IgD-negative memory B cell (primary cell): ENCODE data around the gene OAF. TPM values are rescaled to one million over a fixed set of nuclear protein-coding genes. Genes with fewer than 3 reads are reported as not detected.
A peak's percentile ranks its signal among the peaks of the same experiment; 100 is the strongest.
"Not testable (repeated sequence)": the region's sequence is repeated elsewhere in the genome, so short reads cannot be mapped to it uniquely, and the experiment has no call there.

Experiments
- H3K27ac Mint-ChIP-seq, 3 donors: one replicate each; pipeline ENCODE4 v1.8.0; 2020 to 2022; ENCODE audit warnings: mild to moderate bottlenecking in 3 of 3, mixed read lengths in 3 of 3, moderate library complexity in 1 of 3
- H3K27me3 Mint-ChIP-seq: one replicate; pipeline ENCODE4 v1.8.0; 2021; ENCODE audit warnings: mixed read lengths
- H3K36me3 Mint-ChIP-seq: one replicate; pipeline ENCODE4 v1.8.0; 2020; ENCODE audit warnings: mild to moderate bottlenecking, mixed read lengths
- H3K4me1 Mint-ChIP-seq, 3 donors: one replicate each; pipeline ENCODE4 v1.8.0; 2020 to 2022; ENCODE audit warnings: mixed read lengths in 3 of 3, mild to moderate bottlenecking in 1 of 3
- H3K4me3 Mint-ChIP-seq, 4 donors: one replicate each; pipeline ENCODE4 v1.8.0; 2020 to 2022; ENCODE audit warnings: mild to moderate bottlenecking in 4 of 4, mixed read lengths in 4 of 4, moderate library complexity in 3 of 4
- H3K9me3 Mint-ChIP-seq, 3 donors: one replicate each; pipeline ENCODE4 v1.8.0; 2020 to 2021; ENCODE audit warnings: mixed read lengths in 3 of 3, mild to moderate bottlenecking in 1 of 3
- polyA plus RNA-seq: library from polyadenylated mRNA; unstranded; fragments of 300-500 nt; fragmentation: Illumina TruSeq; gene quantifications from one replicate; pipeline ENCODE4 v1.2.3, GENCODE V29; 2021

The OAF gene
- polyA plus RNA-seq, 1 donor from 2014 or later = 0.45 TPM

GRCh38 chr11:120249279-120250262 is 38.7 kb downstream of the OAF start:
- Mint-ChIP-seq H3K4me3 (no peak overlapping the region), H3K9me3 (no peaks in the 10 kb centered on the region), H3K36me3 (no peaks in the 10 kb centered on the region), H3K27ac (no peak overlapping the region), H3K27me3 (peaks cover 29% of the 10 kb centered on the region), H3K4me1 (peaks cover 0 to 4% (median 0%) of the 10 kb centered on the region in 3 donors)

DNA sequence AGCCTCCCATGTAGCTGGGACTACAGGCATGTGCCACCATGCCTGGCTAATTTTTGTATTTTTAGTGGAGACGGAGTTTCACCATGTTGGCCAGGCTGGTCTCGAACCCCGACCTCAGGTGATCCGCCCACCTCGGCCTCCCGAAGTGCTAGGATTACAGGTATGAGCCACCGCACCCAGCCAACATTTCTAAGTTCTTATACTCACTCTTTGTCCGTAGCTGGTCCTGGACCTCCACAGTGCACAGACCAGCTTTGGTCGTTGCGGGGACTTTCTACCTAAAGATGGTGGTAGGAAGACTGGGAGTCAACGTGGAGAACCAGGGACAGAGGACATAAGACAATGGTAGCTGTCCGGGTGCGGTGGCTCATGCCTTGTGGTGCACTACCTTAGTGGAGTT is 42.5 kb downstream of the OAF start:
- not testable (repeated sequence) for H3K27ac Mint-ChIP-seq, H3K9me3 Mint-ChIP-seq, H3K36me3 Mint-ChIP-seq, H3K4me1 Mint-ChIP-seq, H3K4me3 Mint-ChIP-seq
- H3K27me3 Mint-ChIP-seq = peaks cover 47% of the 10 kb centered on the region

GRCh38 chr11:120254788-120255518 is 44.1 kb downstream of the OAF start:
- Mint-ChIP-seq H3K27me3 (peaks cover 46% of the 10 kb centered on the region), H3K27ac (no peak overlapping the region), H3K9me3 (no peaks in the 10 kb centered on the region), H3K4me3 (peak overlapping the region in 3 of 4 donors; percentile 6 to 73 (median 58)), H3K36me3 (peaks cover 2% of the 10 kb centered on the region), H3K4me1 (peaks cover 6 to 8% (median 7%) of the 10 kb centered on the region in 3 donors)

DNA sequence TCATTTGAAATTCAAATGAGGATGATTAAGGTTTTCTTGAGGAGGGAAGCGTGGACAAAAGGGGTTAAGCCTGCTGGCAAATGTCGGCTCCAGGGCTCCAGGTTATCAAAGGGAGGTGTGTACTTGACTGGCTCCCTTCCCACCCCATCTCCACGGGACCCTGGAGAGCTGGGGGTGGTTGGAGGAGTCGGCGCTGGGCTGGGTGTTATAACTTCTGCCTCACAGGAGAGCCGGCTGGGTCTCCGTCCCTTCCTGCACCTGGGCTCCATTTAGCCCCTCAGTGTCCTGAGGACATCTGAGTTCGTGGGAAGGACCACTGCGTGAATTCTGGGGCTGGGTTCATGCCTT is 44.7 kb downstream of the OAF start:
- H3K9me3 Mint-ChIP-seq = no peaks in the 10 kb centered on the region
- peaks cover 47% of the 10 kb centered on the region for H3K27me3 Mint-ChIP-seq
- peak overlapping the region in 2 of 4 donors; percentile 58 to 73 for H3K4me3 Mint-ChIP-seq
- H3K27ac Mint-ChIP-seq = no peak overlapping the region
- H3K4me1 Mint-ChIP-seq = peaks cover 6 to 8% (median 7%) of the 10 kb centered on the region in 3 donors
- H3K36me3 Mint-ChIP-seq = peaks cover 2% of the 10 kb centered on the region

- Mint-ChIP-seq H3K4me1 (peaks cover 6 to 8% (median 7%) of the 10 kb centered on the region in 3 donors), H3K36me3 (peaks cover 2% of the 10 kb centered on the region), H3K9me3 (no peaks in the 10 kb centered on the region), H3K27me3 (peaks cover 50% of the 10 kb centered on the region), H3K4me3 (no peak overlapping the region), H3K27ac (no peak overlapping the region)
Observed at GRCh38 chr11:120256178-120256577, 45.3 kb downstream of the OAF start.

DNA sequence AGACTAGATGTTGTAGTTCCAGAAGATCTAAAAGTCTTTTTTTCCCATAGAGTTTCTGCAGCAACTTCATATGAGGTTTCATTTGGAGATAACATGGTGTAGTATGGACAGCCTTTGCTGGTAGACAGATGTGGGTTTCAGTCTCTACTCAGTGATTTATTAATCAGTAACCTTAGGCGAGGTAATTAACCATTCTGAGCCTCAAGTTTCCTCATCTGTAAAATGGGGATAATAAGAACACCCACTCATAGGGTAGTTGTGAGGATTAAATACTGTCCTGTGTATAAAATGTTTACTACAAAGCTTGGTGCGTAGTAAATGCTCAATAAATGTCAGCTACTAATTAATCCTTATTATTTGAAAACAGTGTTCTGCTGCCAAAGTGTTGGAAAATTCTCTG is 45.9 kb downstream of the OAF start:
- Mint-ChIP-seq H3K4me3 (no peak overlapping the region), H3K36me3 (peaks cover 2% of the 10 kb centered on the region), H3K27ac (no peak overlapping the region), H3K9me3 (no peaks in the 10 kb centered on the region), H3K27me3 (peaks cover 53% of the 10 kb centered on the region), H3K4me1 (peaks cover 6 to 8% (median 7%) of the 10 kb centered on the region in 3 donors)

- no peak overlapping the region for H3K27ac Mint-ChIP-seq
- H3K4me1 Mint-ChIP-seq = peaks cover 6 to 8% (median 7%) of the 10 kb centered on the region in 3 donors
- peaks cover 2% of the 10 kb centered on the region for H3K36me3 Mint-ChIP-seq
- H3K27me3 Mint-ChIP-seq = peaks cover 53% of the 10 kb centered on the region
- no peaks in the 10 kb centered on the region for H3K9me3 Mint-ChIP-seq
- peak overlapping the region in 1 of 4 donors; percentile 26 for H3K4me3 Mint-ChIP-seq
Observed at GRCh38 chr11:120257346-120257745, 46.5 kb downstream of the OAF start.

GRCh38 chr11:120258661-120259060 is 47.8 kb downstream of the OAF start:
- H3K27me3 Mint-ChIP-seq = peaks cover 51% of the 10 kb centered on the region
- no peak overlapping the region for H3K27ac Mint-ChIP-seq

DNA sequence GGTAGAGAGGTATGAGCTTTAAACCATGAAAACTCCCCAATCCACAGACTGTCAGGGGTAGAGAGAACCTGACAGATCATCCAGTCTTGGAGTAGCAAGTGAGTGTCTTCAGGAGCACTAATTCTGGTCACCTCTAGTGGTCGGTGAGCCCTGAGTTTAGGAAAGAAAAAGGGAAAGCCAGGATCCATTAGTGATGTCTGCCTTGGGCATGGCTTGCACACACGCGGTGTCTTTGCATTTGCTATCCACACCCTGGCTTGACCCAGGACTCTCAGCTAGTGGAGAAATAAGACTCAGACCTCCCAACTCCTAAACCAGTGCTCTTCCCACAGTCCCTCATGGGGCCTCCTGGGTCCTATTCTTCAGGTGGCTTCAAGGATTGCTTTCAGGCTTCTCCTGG is 48.4 kb downstream of the OAF start:
- peaks cover 46% of the 10 kb centered on the region for H3K27me3 Mint-ChIP-seq
- peaks cover 6 to 7% (median 7%) of the 10 kb centered on the region in 3 donors for H3K4me1 Mint-ChIP-seq
- H3K9me3 Mint-ChIP-seq = no peaks in the 10 kb centered on the region
- peaks cover 2% of the 10 kb centered on the region for H3K36me3 Mint-ChIP-seq
- no peak overlapping the region for H3K4me3 Mint-ChIP-seq
- H3K27ac Mint-ChIP-seq = no peak overlapping the region

More at GRCh38 chr11:120258661-120259060, 47.8 kb downstream of the OAF start:
- H3K4me1 Mint-ChIP-seq = peaks cover 6 to 8% (median 7%) of the 10 kb centered on the region in 3 donors
- no peaks in the 10 kb centered on the region for H3K9me3 Mint-ChIP-seq
- H3K36me3 Mint-ChIP-seq = peaks cover 2% of the 10 kb centered on the region
- H3K4me3 Mint-ChIP-seq = no peak overlapping the region

GRCh38 chr11:120259988-120260565 is 49.2 kb downstream of the OAF start:
- Mint-ChIP-seq H3K4me1 (peaks cover 4 to 6% (median 4%) of the 10 kb centered on the region in 3 donors), H3K27ac (no peak overlapping the region), H3K9me3 (no peaks in the 10 kb centered on the region), H3K36me3 (peaks cover 2% of the 10 kb centered on the region), H3K4me3 (no peak overlapping the region), H3K27me3 (peaks cover 44% of the 10 kb centered on the region)

GRCh38 chr11:120260616-120261015 is 49.8 kb downstream of the OAF start:
- no peaks in the 10 kb centered on the region for H3K36me3 Mint-ChIP-seq
- no peak overlapping the region for H3K4me3 Mint-ChIP-seq
- H3K4me1 Mint-ChIP-seq = peaks cover 0 to under 1% (median 0%) of the 10 kb centered on the region in 3 donors
- H3K27ac Mint-ChIP-seq = no peak overlapping the region
- H3K9me3 Mint-ChIP-seq = no peaks in the 10 kb centered on the region
- H3K27me3 Mint-ChIP-seq = peaks cover 39% of the 10 kb centered on the region

DNA sequence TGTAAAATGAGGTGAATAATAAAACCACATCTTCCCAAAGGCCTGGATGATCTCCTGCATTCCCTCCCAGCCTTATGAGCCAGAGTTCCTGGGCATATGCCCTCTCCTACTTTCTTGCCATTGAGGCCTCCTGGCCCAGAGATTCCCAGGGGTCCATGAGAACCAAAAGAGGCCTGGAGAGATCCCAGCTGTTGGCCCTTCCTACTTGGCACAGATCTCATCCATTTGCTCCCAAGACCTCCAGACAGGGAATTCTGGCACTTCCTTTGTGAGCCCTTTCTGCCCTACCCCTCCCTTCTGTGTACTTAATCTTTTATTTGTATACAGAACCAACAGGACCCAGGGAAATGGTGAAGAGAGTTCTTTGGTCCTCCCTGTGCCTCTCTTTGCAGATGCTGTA is 50.5 kb downstream of the OAF start:
- Mint-ChIP-seq H3K4me1 (no peaks in the 10 kb centered on the region), H3K4me3 (no peak overlapping the region), H3K27ac (no peak overlapping the region), H3K9me3 (no peaks in the 10 kb centered on the region), H3K36me3 (no peaks in the 10 kb centered on the region), H3K27me3 (peaks cover 40% of the 10 kb centered on the region)

DNA sequence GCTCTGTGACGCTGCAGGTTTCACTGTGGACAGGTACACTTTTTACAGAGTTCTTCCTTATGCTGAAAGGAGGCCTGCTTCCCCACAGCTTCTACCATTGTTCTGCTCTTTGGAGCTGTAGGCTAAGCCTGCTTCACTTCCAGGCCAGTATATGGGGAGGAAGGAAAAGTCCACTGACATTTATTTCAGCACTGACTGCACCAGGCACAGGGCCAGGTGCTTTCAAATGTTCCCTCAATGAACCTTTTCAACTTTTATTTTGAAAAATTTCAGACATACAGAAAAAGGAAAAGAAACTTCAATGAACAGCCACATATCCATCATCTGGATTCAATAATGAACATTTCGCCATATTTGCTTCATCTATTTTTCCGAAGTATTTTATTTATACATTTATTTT is 51.1 kb downstream of the OAF start:
- H3K27me3 Mint-ChIP-seq = peaks cover 43% of the 10 kb centered on the region

GRCh38 chr11:120267319-120267718 is 56.5 kb downstream of the OAF start:
- Mint-ChIP-seq H3K27me3 (peaks cover 33% of the 10 kb centered on the region), H3K36me3 (peaks cover 2% of the 10 kb centered on the region), H3K9me3 (peaks cover 0 to 2% (median 0%) of the 10 kb centered on the region in 3 donors), H3K4me3 (no peak overlapping the region), H3K4me1 (no peaks in the 10 kb centered on the region), H3K27ac (no peak overlapping the region)

More for the DNA sequence above, 51.1 kb downstream of the OAF start:
- Mint-ChIP-seq H3K4me1 (no peaks in the 10 kb centered on the region), H3K36me3 (peaks cover 2% of the 10 kb centered on the region), H3K27ac (no peak overlapping the region), H3K4me3 (no peak overlapping the region), H3K9me3 (peaks cover 0 to 2% (median 0%) of the 10 kb centered on the region in 3 donors)

- H3K4me1 Mint-ChIP-seq = no peaks in the 10 kb centered on the region
- H3K27ac Mint-ChIP-seq = no peak overlapping the region
- H3K4me3 Mint-ChIP-seq = no peak overlapping the region
- peaks cover 2% of the 10 kb centered on the region for H3K36me3 Mint-ChIP-seq
- H3K9me3 Mint-ChIP-seq = peaks cover 0 to 2% (median 0%) of the 10 kb centered on the region in 3 donors
- H3K27me3 Mint-ChIP-seq = peaks cover 36% of the 10 kb centered on the region
Observed at GRCh38 chr11:120268686-120269085, 57.9 kb downstream of the OAF start.
